HepG2 (cell line): ENCODE measurements around the gene HDLBP. TPM values are rescaled to one million over a fixed set of nuclear protein-coding genes. Genes with fewer than 3 reads are reported as not detected.

Source experiments
- JUNB ChIP-seq: sonication (generic); formaldehyde crosslinking; IDR thresholded peaks from 2 replicates; pipeline ENCODE4 v1.8.0; 2022; ENCODE audit warnings: missing genetic modification reagents, mild to moderate bottlenecking, borderline replicate concordance
- NFKB2 ChIP-seq: sonication (generic); formaldehyde crosslinking; IDR thresholded peaks from 2 replicates; pipeline ENCODE4 v1.4.0; 2020; ENCODE audit warnings: missing genetic modification reagents, borderline replicate concordance
- NFRKB ChIP-seq: fragments of 450-650 bp; IDR thresholded peaks from 2 replicates; pipeline ENCODE4 v1.6.1; 2017
- ZNF607 ChIP-seq: sonication (generic); formaldehyde crosslinking; IDR thresholded peaks from 2 replicates; pipeline ENCODE4 v1.5.1; 2020; ENCODE audit warnings: missing genetic modification reagents, mild to moderate bottlenecking, borderline replicate concordance
- ZNF776 ChIP-seq: sonication (generic); formaldehyde crosslinking; IDR thresholded peaks from 2 replicates; pipeline ENCODE4 v1.4.0; 2020; ENCODE audit warnings: mild to moderate bottlenecking, missing genetic modification reagents
- ZNF780A ChIP-seq: sonication (generic); formaldehyde crosslinking; IDR thresholded peaks from 2 replicates; pipeline ENCODE4 v1.8.0; 2022; ENCODE audit warnings: mild to moderate bottlenecking, missing genetic modification reagents, moderate library complexity
- ZNF792 ChIP-seq: IDR thresholded peaks from 2 replicates; pipeline ENCODE4 v1.6.1; 2016
- ZSCAN12 ChIP-seq: sonication (generic); formaldehyde crosslinking; IDR thresholded peaks from 2 replicates; pipeline ENCODE4 v1.9.0; 2021; ENCODE audit warnings: mild to moderate bottlenecking, missing genetic modification reagents
- ZSCAN21 ChIP-seq: sonication (generic); formaldehyde crosslinking; IDR thresholded peaks from 2 replicates; pipeline ENCODE4 v1.8.0; 2022; ENCODE audit warnings: mild to moderate bottlenecking, missing genetic modification reagents, moderate library complexity, borderline replicate concordance
- polyA plus RNA-seq, 8 experiments: library from polyadenylated mRNA; depleted of rRNA in 3 of 8; stranded (reverse) in 7 of 8; unstranded in 1 of 8; fragments of >200 nt; fragmentation: Illumina TruSeq in 4 of 8; extraction: Trizol in 4 of 8; gene quantifications; 2 replicates each; pipeline versions ENCODE4 v1.2.1 to v1.2.3, GENCODE V29; 2011 to 2016; ENCODE audit warnings: low read depth in 4 of 8, missing spikeins in 1 of 8, mixed read lengths in 1 of 8; ENCODE audit not compliant: insufficient read depth in 1 of 8
- total RNA-seq, 5 experiments: library from RNA; depleted of rRNA; stranded (reverse); fragments of >200 nt; fragmentation: Illumina TruSeq; extraction: Trizol; gene quantifications; 2 replicates each; pipeline ENCODE4 v1.2.3, GENCODE V29; 2016; ENCODE audit warnings: low read depth in 1 of 5
- TF ChIP-seq, protein P1 (sequence below): sonication (generic); formaldehyde crosslinking; IDR thresholded peaks from 2 replicates; pipeline ENCODE4 v1.4.0; 2020; ENCODE audit warnings: missing genetic modification reagents, borderline replicate concordance
- TF ChIP-seq, protein P2 (sequence below): sonication (generic); formaldehyde crosslinking; IDR thresholded peaks from 2 replicates; pipeline ENCODE4 v1.4.0; 2020; ENCODE audit warnings: mild to moderate bottlenecking, low read depth, missing genetic modification reagents
- TF ChIP-seq, protein P3 (sequence below): sonication (generic); formaldehyde crosslinking; IDR thresholded peaks from 2 replicates; pipeline ENCODE4 v1.5.1; 2020; ENCODE audit warnings: mild to moderate bottlenecking, missing genetic modification reagents
- TF ChIP-seq, protein P4 (sequence below), 2 experiments: sonication (generic) in 1 of 2; formaldehyde crosslinking in 1 of 2; IDR thresholded peaks; 2 replicates each; pipeline versions ENCODE4 v1.4.0 to v1.6.1; 2018 to 2020; ENCODE audit warnings: missing genetic modification reagents in 2 of 2, borderline replicate concordance in 1 of 2, low read depth in 1 of 2, mild to moderate bottlenecking in 1 of 2, missing biosample characterization in 1 of 2
- TF ChIP-seq, protein P5 (sequence below): sonication (generic); formaldehyde crosslinking; IDR thresholded peaks from 2 replicates; pipeline ENCODE4 v1.4.0; 2020; ENCODE audit warnings: missing genetic modification reagents, borderline replicate concordance
- TF ChIP-seq, protein P6 (sequence below): sonication (generic); formaldehyde crosslinking; IDR thresholded peaks from 2 replicates; pipeline ENCODE4 v1.4.0; 2020; ENCODE audit warnings: missing genetic modification reagents; ENCODE audit errors: not compliant biosample characterization

HDLBP gene
- total and polyA plus RNA-seq, 2 of the 13 experiments (the other 11 are each of a cell fraction or from before 2014, with no cell fraction given), result 464 to 707 TPM

DNA sequence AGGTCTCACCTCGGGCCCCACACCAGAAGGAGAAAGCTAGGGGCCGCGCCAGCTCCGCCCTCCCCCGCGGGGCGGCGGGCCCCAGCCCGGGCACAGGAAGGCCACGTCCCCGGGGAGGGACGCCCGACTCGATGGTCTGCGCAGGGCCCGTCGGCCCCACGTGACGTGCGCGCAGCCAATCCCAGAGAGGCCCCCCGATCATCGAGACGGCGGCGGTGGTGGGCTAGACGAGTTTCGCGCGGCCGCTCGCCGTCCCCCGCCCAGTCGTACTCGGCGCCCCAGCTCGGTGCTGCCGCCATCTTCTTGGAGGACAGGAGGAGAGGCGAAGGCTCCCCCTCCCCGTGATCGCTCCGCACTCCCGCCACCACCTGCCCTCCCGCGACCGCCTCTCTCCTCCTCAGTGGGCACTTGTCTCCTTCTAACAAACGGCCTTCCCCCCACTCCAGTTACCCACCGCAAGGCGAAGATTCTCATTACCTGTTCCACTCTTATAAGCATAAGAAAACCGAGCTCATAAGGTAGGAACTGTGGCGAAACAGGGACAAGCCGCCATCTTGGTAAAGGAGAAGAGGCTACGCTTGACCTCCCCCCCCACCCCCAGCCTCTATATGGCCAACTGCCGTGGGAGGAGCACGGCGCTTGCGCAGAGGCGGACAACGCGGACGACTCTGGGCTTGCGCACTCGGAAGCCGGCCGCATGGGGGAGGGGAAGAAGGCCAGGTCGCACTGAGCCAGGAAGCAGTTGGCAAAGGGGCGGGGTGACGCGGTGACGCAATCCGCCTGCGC is at the start of gene HDLBP (continued):
- TF ChIP-seq, protein P1, sequence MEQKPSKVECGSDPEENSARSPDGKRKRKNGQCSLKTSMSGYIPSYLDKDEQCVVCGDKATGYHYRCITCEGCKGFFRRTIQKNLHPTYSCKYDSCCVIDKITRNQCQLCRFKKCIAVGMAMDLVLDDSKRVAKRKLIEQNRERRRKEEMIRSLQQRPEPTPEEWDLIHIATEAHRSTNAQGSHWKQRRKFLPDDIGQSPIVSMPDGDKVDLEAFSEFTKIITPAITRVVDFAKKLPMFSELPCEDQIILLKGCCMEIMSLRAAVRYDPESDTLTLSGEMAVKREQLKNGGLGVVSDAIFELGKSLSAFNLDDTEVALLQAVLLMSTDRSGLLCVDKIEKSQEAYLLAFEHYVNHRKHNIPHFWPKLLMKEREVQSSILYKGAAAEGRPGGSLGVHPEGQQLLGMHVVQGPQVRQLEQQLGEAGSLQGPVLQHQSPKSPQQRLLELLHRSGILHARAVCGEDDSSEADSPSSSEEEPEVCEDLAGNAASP (CRISPR knock-in tag), result no peak
- TF ChIP-seq NFKB2 (CRISPR knock-in tag) (peak; percentile 97), ZSCAN21 (CRISPR knock-in tag) (peak; percentile 75), ZSCAN12 (CRISPR knock-in tag) (peak; percentile 82; the same call in 1 of the 2 replicates), JUNB (CRISPR knock-in tag) (no peak), ZNF792 (CRISPR knock-in tag) (peak; percentile 50; the same call in 1 of the 2 replicates), NFRKB (peak; percentile 96), ZNF607 (CRISPR knock-in tag) (peak; percentile 80), ZNF780A (peak; percentile 86; the same call in 1 of the 2 replicates), ZNF776 (CRISPR knock-in tag) (peak; percentile 85; the same call in 1 of the 2 replicates)
- TF ChIP-seq, protein P2, sequence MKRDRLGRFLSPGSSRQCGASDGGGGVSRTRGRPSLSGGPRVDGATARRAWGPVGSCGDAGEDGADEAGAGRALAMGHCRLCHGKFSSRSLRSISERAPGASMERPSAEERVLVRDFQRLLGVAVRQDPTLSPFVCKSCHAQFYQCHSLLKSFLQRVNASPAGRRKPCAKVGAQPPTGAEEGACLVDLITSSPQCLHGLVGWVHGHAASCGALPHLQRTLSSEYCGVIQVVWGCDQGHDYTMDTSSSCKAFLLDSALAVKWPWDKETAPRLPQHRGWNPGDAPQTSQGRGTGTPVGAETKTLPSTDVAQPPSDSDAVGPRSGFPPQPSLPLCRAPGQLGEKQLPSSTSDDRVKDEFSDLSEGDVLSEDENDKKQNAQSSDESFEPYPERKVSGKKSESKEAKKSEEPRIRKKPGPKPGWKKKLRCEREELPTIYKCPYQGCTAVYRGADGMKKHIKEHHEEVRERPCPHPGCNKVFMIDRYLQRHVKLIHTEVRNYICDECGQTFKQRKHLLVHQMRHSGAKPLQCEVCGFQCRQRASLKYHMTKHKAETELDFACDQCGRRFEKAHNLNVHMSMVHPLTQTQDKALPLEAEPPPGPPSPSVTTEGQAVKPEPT (CRISPR knock-in tag), result peak; percentile 91; the same call in 1 of the 2 replicates
- TF ChIP-seq, protein P3, sequence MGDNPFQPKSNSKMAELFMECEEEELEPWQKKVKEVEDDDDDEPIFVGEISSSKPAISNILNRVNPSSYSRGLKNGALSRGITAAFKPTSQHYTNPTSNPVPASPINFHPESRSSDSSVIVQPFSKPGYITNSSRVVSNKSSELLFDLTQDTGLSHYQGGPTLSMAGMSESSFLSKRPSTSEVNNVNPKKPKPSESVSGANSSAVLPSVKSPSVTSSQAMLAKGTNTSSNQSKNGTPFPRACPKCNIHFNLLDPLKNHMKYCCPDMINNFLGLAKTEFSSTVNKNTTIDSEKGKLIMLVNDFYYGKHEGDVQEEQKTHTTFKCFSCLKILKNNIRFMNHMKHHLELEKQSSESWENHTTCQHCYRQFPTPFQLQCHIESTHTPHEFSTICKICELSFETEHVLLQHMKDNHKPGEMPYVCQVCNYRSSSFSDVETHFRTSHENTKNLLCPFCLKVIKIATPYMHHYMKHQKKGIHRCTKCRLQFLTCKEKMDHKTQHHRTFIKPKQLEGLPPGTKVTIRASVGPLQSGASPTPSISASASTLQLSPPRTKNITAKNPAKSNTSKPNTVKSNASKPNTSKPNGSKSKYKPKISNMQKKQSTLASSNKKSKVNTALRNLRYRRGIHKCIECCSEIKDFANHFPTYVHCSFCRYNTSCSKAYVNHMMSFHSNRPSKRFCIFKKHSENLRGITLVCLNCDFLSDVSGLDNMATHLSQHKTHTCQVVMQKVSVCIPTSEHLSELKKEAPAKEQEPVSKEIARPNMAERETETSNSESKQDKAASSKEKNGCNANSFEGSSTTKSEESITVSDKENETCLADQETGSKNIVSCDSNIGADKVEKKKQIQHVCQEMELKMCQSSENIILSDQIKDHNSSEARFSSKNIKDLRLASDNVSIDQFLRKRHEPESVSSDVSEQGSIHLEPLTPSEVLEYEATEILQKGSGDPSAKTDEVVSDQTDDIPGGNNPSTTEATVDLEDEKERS (CRISPR knock-in tag), result 0 out of 2 replicates have a peak, but pooled peaks have one; percentile 74
- TF ChIP-seq, protein P4, sequence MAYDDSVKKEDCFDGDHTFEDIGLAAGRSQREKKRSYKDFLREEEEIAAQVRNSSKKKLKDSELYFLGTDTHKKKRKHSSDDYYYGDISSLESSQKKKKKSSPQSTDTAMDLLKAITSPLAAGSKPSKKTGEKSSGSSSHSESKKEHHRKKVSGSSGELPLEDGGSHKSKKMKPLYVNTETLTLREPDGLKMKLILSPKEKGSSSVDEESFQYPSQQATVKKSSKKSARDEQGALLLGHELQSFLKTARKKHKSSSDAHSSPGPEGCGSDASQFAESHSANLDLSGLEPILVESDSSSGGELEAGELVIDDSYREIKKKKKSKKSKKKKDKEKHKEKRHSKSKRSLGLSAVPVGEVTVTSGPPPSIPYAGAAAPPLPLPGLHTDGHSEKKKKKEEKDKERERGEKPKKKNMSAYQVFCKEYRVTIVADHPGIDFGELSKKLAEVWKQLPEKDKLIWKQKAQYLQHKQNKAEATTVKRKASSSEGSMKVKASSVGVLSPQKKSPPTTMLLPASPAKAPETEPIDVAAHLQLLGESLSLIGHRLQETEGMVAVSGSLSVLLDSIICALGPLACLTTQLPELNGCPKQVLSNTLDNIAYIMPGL (CRISPR knock-in tag; IDR thresholded peaks at IDR 0.05; ENCODE audit: borderline replicate concordance in 1 of 2, low read depth in 1 of 2), result peak; percentile 96 to 99; a peak in 3 of 4 replicates
- TF ChIP-seq, protein P5, sequence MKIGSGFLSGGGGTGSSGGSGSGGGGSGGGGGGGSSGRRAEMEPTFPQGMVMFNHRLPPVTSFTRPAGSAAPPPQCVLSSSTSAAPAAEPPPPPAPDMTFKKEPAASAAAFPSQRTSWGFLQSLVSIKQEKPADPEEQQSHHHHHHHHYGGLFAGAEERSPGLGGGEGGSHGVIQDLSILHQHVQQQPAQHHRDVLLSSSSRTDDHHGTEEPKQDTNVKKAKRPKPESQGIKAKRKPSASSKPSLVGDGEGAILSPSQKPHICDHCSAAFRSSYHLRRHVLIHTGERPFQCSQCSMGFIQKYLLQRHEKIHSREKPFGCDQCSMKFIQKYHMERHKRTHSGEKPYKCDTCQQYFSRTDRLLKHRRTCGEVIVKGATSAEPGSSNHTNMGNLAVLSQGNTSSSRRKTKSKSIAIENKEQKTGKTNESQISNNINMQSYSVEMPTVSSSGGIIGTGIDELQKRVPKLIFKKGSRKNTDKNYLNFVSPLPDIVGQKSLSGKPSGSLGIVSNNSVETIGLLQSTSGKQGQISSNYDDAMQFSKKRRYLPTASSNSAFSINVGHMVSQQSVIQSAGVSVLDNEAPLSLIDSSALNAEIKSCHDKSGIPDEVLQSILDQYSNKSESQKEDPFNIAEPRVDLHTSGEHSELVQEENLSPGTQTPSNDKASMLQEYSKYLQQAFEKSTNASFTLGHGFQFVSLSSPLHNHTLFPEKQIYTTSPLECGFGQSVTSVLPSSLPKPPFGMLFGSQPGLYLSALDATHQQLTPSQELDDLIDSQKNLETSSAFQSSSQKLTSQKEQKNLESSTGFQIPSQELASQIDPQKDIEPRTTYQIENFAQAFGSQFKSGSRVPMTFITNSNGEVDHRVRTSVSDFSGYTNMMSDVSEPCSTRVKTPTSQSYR (CRISPR knock-in tag), result peak; percentile 74
- TF ChIP-seq, protein P6, sequence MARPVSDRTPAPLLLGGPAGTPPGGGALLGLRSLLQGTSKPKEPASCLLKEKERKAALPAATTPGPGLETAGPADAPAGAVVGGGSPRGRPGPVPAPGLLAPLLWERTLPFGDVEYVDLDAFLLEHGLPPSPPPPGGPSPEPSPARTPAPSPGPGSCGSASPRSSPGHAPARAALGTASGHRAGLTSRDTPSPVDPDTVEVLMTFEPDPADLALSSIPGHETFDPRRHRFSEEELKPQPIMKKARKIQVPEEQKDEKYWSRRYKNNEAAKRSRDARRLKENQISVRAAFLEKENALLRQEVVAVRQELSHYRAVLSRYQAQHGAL, result peak; percentile 79
